Measurements from ENCODE around the gene BMAL1. TPM values are rescaled to one million over a fixed set of nuclear protein-coding genes. Genes with fewer than 3 reads are reported as not detected.

The BMAL1 gene
- total and polyA plus RNA-seq, 2 donors (not counting 3 experiments of a cell fraction or from before 2014, with no cell fraction given), result 5.8 to 10.1 TPM

GRCh38 chr11:13358596-13359270 lies 81.1 kb downstream of the BMAL1 start:
- Histone ChIP-seq H3K36me3 (ENCODE audit: control insufficient read depth in 2 of 2, extremely low read depth in 1 of 2, insufficient read depth in 2 of 2, low read length in 2 of 2) (peaks cover 0 to 4% of the 10 kb centered on the region in 2 experiments), H3K27ac (ENCODE audit: insufficient read depth, low read depth, low read length) (no peak overlapping the region), H3K9me1 (replicated peaks; ENCODE audit: control insufficient read depth, extremely low read depth, insufficient read depth, low read length) (no peaks in the 10 kb centered on the region), H3K79me2 (ENCODE audit: control insufficient read depth, insufficient read depth, low read length) (no peaks in the 10 kb centered on the region), H3K27me3 (ENCODE audit: control insufficient read depth in 2 of 2, insufficient read depth in 2 of 2, low read length in 2 of 2) (no peaks in the 10 kb centered on the region), H3K4me1 (ENCODE audit: control insufficient read depth, extremely low read depth, insufficient read depth, low read length) (no peaks in the 10 kb centered on the region), H3K4me3 (replicated peaks in 1 of 3; ENCODE audit: insufficient read depth in 1 of 3, low read depth in 1 of 3, low read length in 3 of 3) (no peak overlapping the region), H3K9ac (replicated peaks; ENCODE audit: extremely low read depth, insufficient read depth, low read length) (no peak overlapping the region), H3K4me2 (ENCODE audit: insufficient read depth, low read length) (no peak overlapping the region), H4K20me1 (replicated peaks; ENCODE audit: control insufficient read depth, extremely low read depth, insufficient read depth, low read length) (no peaks in the 10 kb centered on the region), H3K9me3 (replicated peaks; ENCODE audit: control insufficient read depth, insufficient read depth, low read length) (no peaks in the 10 kb centered on the region), H2AFZ (ENCODE audit: low read depth, low read length) (no peak overlapping the region)
- DNase-seq (ENCODE audit: low read depth, low spot score) (no peak), FAIRE-seq (no peak)
- CTCF ChIA-PET, result no interaction called here
- POLR2A ChIA-PET, result interaction anchor here (0.6 kb wide), 1 partner anchor 1516 kb away, joined by 4 read pairs; no protein-coding TSS in a partner anchor
- no TSS peak for BruUV-seq (replicated peaks)
- TF ChIP-seq POLR2AphosphoS5 (IDR thresholded peaks at IDR 0.05; ENCODE audit: insufficient read depth, low read depth, low read length) (no peak), JUN (IDR thresholded peaks at IDR 0.05; ENCODE audit: borderline replicate concordance, insufficient read depth, insufficient read length, low read depth) (no peak), CTCF (IDR thresholded peaks at IDR 0.05; ENCODE audit: extremely low read depth in 1 of 2, insufficient read depth in 1 of 2, low read depth in 1 of 2, low read length in 2 of 2) (no peak), GATA2 (IDR thresholded peaks at IDR 0.05; ENCODE audit: insufficient read depth, insufficient read length, low read depth, low read length) (no peak), EZH2 (IDR thresholded peaks at IDR 0.05; ENCODE audit: borderline replicate concordance, low read depth, low read length, severe bottlenecking) (no peak), MYC (IDR thresholded peaks at IDR 0.05; ENCODE audit: low read depth, low read length) (no peak), FOS (IDR thresholded peaks at IDR 0.05; ENCODE audit: borderline replicate concordance, insufficient read depth, low read length) (no peak), POLR2A (IDR thresholded peaks at IDR 0.05; ENCODE audit: low read depth, low read length) (no peak), MAX (IDR thresholded peaks at IDR 0.05; ENCODE audit: insufficient read depth, insufficient read length) (no peak)
- dilution Hi-C loops (cut with MboI; ENCODE audit: extremely low pct_ligation_motif_present, low sequenced_read_pairs), result no loop called here
- intact Hi-C loops (cut with micrococcal nuclease), result no loop called here
